Measurements from ENCODE around the gene FAM180B. TPM values are rescaled to one million over a fixed set of nuclear protein-coding genes. Genes with fewer than 3 reads are reported as not detected.
A peak's percentile ranks its signal among the peaks of the same experiment; 100 is the strongest.

Gene FAM180B, protein sequence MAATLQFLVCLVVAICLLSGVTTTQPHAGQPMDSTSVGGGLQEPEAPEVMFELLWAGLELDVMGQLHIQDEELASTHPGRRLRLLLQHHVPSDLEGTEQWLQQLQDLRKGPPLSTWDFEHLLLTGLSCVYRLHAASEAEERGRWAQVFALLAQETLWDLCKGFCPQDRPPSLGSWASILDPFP
- not detected for total RNA-seq
- under 1 TPM; 0.13 to 0.35 (median 0.25) TPM for polyA plus RNA-seq (ENCODE audit: insufficient read length in 6 of 6)
- long read RNA-seq, donor 1: 0 reads
- long read RNA-seq, donor 2: 0 reads
- long read RNA-seq, donor 3: 0 reads
- long read RNA-seq, donor 4: 0 reads
- long read RNA-seq, donor 5: 0 reads
- long read RNA-seq, donor 6: 0 reads
- long read RNA-seq, donor 7: 0 reads
- long read RNA-seq, donor 8: 0 reads
- long read RNA-seq, donor 9: 0 reads
- long read RNA-seq, donor 10: 0 reads
- long read RNA-seq, donor 11, partial matches to known transcripts: 131 of 131 reads
- long read RNA-seq, donor 11, other reads (novel, unspliced or antisense): 0 of 131 reads
- long read RNA-seq, donor 12: 0 reads

DNA sequence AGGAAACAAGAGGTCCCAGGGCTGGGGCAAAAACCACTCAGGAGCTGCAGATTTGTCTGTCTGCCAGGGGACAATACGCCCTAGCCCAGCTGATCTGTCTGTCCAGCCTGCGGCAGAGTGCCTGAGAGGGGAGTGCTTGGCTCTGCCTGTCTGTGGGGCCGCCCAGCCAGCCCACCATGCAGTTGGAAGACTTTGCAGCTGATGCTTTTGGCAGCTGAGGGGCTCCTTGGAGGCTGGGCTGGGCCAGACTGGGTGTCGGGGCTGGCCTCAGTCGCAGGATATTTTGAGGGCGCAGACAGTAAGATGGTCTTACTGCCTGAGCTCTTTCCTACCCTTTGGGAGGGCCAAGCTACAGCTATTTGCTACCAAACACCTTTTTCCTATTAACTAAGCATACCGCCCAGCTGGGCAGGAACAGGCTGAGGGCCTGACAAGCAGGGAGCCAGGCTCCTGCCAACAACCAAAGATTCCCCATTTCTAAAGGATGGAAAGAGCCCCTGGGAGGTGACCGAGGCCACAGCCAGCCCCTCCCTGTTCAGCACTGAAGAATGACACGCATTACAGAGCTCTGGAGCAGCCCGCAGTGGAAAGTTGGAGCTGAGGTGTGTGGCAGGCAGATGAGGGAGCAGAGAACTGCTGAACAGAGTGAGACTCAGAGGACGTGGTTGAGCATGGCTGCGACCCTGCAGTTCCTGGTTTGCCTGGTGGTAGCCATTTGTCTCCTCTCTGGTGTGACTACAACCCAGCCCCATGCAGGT, at the start of gene FAM180B:
Gene FAM180B (plus strand): TSS at position 581 of the 758 bp plus-strand sequence. CDS start 91 bp downstream, at position 672.
- ATAC-seq (no peak), DNase-seq (no peak)
- Histone ChIP-seq H3K27ac (no peak within 1 kb of the TSS), H3K9me3 (no peaks in the 10 kb centered on the region), H3K36me3 (peaks cover 0 to 47% of the 10 kb centered on the region in 2 donors), H3K27me3 (peaks cover 0 to 22% of the 10 kb centered on the region in 2 donors), H3K4me1 (peaks cover 0 to 9% of the 10 kb centered on the region in 2 donors), H3K4me3 (no peak within 1 kb of the TSS)
- intact Hi-C loops (cut with DNase I): no loop called here
- TF ChIP-seq, protein P1, sequence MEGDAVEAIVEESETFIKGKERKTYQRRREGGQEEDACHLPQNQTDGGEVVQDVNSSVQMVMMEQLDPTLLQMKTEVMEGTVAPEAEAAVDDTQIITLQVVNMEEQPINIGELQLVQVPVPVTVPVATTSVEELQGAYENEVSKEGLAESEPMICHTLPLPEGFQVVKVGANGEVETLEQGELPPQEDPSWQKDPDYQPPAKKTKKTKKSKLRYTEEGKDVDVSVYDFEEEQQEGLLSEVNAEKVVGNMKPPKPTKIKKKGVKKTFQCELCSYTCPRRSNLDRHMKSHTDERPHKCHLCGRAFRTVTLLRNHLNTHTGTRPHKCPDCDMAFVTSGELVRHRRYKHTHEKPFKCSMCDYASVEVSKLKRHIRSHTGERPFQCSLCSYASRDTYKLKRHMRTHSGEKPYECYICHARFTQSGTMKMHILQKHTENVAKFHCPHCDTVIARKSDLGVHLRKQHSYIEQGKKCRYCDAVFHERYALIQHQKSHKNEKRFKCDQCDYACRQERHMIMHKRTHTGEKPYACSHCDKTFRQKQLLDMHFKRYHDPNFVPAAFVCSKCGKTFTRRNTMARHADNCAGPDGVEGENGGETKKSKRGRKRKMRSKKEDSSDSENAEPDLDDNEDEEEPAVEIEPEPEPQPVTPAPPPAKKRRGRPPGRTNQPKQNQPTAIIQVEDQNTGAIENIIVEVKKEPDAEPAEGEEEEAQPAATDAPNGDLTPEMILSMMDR (IDR thresholded peaks at IDR 0.05): no peak

DNA sequence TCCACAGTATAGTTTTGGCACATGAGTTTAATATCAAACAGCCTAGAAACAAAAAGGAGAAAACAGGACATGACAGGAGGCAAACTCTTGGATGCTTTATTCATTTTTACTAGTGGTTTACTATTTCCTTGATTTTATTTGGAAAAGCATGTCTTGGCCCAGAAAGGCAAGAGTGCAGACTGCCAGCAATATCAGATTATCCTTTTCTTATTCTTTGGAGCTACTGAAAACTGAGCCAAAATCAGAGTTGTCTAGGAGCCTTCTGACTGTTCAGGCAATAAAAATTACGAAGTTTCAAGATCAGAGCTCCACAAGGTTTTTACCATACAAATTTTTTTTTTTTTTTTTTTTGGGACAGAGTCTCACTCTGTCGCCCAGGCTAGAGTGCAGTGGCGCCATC, 49.6 kb upstream of the FAM180B start:
- Histone ChIP-seq H3K27me3 (no peaks in the 10 kb centered on the region), H3K4me3 (no peak overlapping the region), H3K36me3 (peaks cover 0 to 15% of the 10 kb centered on the region in 2 donors), H3K27ac (no peak overlapping the region), H3K9me3 (no peaks in the 10 kb centered on the region), H3K4me1 (peaks cover 36 to 95% of the 10 kb centered on the region in 2 donors)
- intact Hi-C loops (cut with DNase I): no loop called here
- TF ChIP-seq, protein P1 (IDR thresholded peaks at IDR 0.05): no peak
- no peak for ATAC-seq
- DNase-seq: peak in 2 of 4 donors; percentile 62 to 74

DNA sequence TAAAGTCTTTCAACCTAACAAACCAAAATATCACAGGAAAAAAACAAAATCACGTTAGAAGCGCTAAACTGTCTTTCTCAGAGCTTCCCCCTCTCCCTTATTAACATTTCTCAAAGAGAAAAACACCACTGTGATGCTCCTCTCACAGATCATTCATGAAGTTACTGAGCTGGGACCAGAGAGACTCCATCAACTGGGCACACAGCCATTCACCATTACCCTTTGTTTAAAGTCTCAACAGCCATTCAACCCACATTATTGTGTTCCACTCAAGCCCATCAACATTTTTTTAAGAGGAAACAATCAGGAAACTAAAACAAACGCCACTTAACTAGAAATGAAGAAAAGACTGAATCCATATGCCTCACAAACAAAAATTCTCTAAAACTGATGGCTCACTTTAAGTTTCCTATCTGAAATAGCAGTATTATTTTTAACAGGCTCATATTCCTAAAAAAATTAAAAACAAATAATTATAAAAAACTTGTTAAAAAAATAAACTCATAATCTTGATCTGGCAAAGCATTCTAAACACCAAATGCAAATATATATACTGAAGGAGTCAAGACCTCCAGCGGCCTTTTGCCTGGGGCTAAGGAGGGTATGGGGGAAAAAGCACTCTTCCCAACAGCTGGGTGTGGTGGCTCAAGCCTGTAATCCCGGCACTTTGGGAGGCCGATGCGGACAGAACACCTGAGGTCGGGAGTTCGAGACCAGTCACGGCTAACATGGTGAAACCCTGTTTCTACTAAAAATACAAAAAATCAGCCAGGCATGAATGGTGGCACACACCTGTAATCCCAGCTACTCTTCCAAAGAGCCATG, 47.5 kb upstream of the FAM180B start:
- ATAC-seq: peak; percentile 44
- Histone ChIP-seq H3K27ac (peak overlapping the region in 1 of 2 donors; percentile 53), H3K4me3 (no peak overlapping the region)

DNA sequence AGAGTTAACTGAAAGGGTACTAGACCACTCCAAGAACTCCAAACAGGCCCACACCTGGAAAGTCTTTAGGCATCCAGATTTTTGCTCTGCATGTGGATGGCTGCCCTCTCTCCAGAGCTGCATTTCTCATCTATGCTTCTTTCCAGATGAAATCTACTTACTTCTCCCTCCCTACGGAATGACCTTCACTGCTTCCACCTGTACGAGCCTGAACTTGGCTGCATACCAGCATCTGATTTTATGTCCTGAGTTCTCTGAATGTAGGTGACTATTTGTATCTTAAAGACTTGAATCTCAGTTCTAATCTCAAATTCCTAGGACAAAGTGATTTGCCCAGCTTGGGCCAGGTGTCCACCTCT, 46.8 kb upstream of the FAM180B start:
- DNase-seq (no peak), ATAC-seq (peak; percentile 16)
- H3K27me3 ChIP-seq: no peaks in the 10 kb centered on the region
- no peaks in the 10 kb centered on the region for H3K9me3 ChIP-seq
- peak overlapping the region in 1 of 2 donors; percentile 53 for H3K27ac ChIP-seq
- intact Hi-C loops (cut with DNase I): no loop called here
- H3K4me1 ChIP-seq: peaks cover 34 to 91% of the 10 kb centered on the region in 2 donors
- TF ChIP-seq, protein P1 (IDR thresholded peaks at IDR 0.05): no peak
- peaks cover 0 to 10% of the 10 kb centered on the region in 2 donors for H3K36me3 ChIP-seq
- H3K4me3 ChIP-seq: no peak overlapping the region

More for the DNA sequence above, 47.5 kb upstream of the FAM180B start:
- TF ChIP-seq, protein P1 (IDR thresholded peaks at IDR 0.05): no peak
- Histone ChIP-seq H3K4me1 (peaks cover 34 to 91% of the 10 kb centered on the region in 2 donors), H3K36me3 (peaks cover 0 to 15% of the 10 kb centered on the region in 2 donors), H3K9me3 (no peaks in the 10 kb centered on the region), H3K27me3 (no peaks in the 10 kb centered on the region)
- intact Hi-C loops (cut with DNase I): no loop called here
- peak in 2 of 4 donors; percentile 56 to 70 for DNase-seq
